Activated T-cell treated with anti-CD3 and anti-CD28 coated beads for 24 hours (primary cell): ENCODE data around the gene PFKFB3.

Experiments used
- DNase-seq: peaks from one replicate; pipeline ENCODE4 v3.0.0-alpha.2; 2020; ENCODE audit warnings: low read depth

The PFKFB3 gene

GRCh38 chr10:6300784-6301460 lies 98.2 kb downstream of the PFKFB3 start:
- DNase-seq = no peak

DNA sequence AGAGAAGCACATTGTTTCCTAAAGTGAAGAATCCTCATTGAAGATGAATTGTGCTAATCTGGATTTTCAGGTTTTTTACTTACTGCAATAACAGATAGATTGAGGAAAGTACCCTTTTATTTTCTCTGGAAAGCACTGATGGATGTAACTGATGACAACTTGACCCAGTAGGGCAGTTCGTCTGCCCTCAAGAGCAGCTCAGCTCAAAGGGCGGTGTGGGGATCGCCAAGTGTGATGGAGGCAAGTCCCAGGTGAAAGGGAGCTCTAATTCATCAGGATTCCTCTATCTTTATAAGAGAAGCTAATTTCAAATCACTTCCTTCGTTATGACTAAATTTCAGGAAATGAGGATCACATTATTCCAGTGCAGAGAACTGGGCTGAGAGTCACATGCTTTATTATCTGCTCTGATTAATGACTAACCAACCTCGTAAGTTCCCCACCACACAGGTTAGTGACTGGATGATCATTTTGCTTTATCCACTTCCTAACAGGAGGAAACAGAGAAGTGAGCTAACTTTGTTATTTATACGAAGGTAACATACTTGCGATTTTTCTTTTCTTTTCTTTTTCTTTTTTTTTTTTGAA lies 98.8 kb downstream of the PFKFB3 start:
- DNase-seq = no peak
